Psoas muscle (tissue), 8 donors: ENCODE measurements around the gene GALNT9. TPM values are rescaled to one million over a fixed set of nuclear protein-coding genes. Genes with fewer than 3 reads are reported as not detected.

Experiments
- ATAC-seq, 4 donors: fragments of 200-7000 bp; cut with Tn5 transposase; one replicate each; pipeline ENCODE4 v1.9.1; 2020; ENCODE audit warnings: moderate library complexity in 3 of 4, mild to moderate bottlenecking in 2 of 4
- DNase-seq, 2 donors: peaks; one replicate each; pipeline ENCODE4 v3.0.0-alpha.2; 2020
- H3K27ac ChIP-seq: fragments of 200-600 bp; one replicate; pipeline ENCODE4 v1.8.0; 2022
- H3K27me3 ChIP-seq, 3 donors: fragments of 200-600 bp in 1 of 3; one replicate each; pipeline versions ENCODE4 v1.6.1 to v1.8.0; 2013 to 2022; ENCODE audit warnings: low read length in 2 of 3, mild to moderate bottlenecking in 2 of 3, moderate library complexity in 1 of 3; ENCODE audit not compliant: insufficient read depth in 3 of 3
- H3K36me3 ChIP-seq, 2 donors: fragments of 200-600 bp in 1 of 2; one replicate each; pipeline versions ENCODE4 v1.6.1 to v1.8.0; 2013 to 2022; ENCODE audit warnings: low read depth in 1 of 2, mild to moderate bottlenecking in 1 of 2, moderate library complexity in 1 of 2; ENCODE audit not compliant: insufficient read depth in 1 of 2
- H3K4me1 ChIP-seq: fragments of 200-600 bp; one replicate; pipeline ENCODE4 v1.8.0; 2022
- H3K4me3 ChIP-seq: fragments of 200-600 bp; one replicate; pipeline ENCODE4 v1.8.0; 2022; ENCODE audit warnings: mild to moderate bottlenecking
- H3K9me3 ChIP-seq: fragments of 200-600 bp; one replicate; pipeline ENCODE4 v1.8.0; 2022
- WGBS, 3 donors: extraction: QIAGEN DNeasy Blood & Tissue Kit; methylation state at CpG; one replicate each; pipeline versions ENCODE4 v1.1.6 to v1.1.7; 2013; 5-methylcytosine and 5-hydroxymethylcytosine counted together
- intact Hi-C, 2 donors: fragments of 100-400 bp; cut with DNase I; formaldehyde crosslinking; loops; one replicate each; pipeline versions ENCODE4 v1.11.0 to v1.14.2; 2022
- polyA plus RNA-seq, 3 donors: library from polyadenylated mRNA; stranded (reverse); fragments of 200-250 nt; gene quantifications; one replicate each; pipeline ENCODE4 v1.2.3, GENCODE V29; 2013
- total RNA-seq, 4 donors: library from RNA; stranded (reverse); fragmentation: NEBNext Ultra II Directional in 2 of 4; extraction: Animal tissue kit (Norgen Biotek cat#: 25700) in 2 of 4; gene quantifications; one replicate each; pipeline versions ENCODE4 v1.2.1 to v1.2.4, GENCODE V29; 2021 to 2023
- TF ChIP-seq, protein P1 (sequence below): fragments of 200-600 bp; IDR thresholded peaks from one replicate; pipeline ENCODE4 v1.8.0; 2022; ENCODE audit warnings: antibody characterized with exemption
- donor health status: healthy with polysubstance abuse.
- donor health status: DM: no; HTN: no; CAD: no; lungs with moderate emphysema.
- donor health status: Bipolar disorder and iron deficiency.
- donor health status: healthy.
- donor health status: DM: yes; HTN: yes; CAD: no.
- donor health status: DM: no; HTN: no; CAD: no.
- donor health status: DM: no; HTN: no; CAD: no.
- donor health status: DM: yes; HTN: yes; CAD: no.

Gene GALNT9
- total and polyA plus RNA-seq, 7 donors, result 0.01 to 0.21 (median 0.08) TPM; not detected in 4

DNA sequence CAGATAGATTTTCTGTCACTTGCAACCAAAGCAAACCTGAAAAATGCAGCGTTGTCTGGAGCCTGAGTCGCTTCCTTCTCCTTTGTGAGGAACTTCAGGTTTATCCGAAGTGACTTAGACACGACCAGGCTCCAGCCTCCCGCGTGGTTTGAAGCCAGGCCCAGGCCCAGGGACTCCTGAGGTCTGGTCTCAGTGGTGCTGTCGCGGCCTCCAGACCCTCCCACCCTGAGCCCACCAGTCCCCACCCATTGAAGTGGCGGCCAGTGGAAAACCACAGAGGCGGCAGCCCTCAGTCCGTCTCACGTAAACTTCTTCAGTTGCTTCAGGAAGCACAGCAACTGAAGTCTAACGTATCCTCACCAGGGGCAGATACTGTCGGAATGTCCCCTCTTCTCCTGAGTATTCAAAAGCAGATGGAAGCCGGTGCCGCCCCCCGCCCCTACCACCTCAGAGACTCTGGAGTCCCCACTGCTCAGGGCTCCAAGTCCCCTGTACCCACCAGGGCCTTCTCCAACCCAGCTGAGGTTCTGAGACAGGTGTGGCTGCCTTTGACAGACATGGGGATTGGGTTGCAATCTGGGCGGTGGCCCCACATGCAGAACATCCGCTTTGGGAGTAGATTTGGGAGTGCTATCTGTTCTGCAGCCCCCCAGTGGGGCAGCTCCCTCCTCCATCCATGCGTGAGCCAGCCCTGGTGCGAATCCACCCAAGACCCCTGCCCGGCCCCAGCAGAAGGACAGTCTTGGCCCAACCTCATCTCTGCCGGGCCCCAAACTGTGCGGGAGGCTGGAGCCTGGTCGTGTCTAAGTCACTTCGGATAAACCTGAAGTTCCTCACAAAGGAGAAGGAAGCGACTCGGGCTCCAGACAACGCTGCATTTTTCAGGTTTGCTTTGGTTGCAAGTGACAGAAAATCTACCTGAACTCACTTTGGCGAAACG is 26.6 kb upstream of the GALNT9 start:
- intact Hi-C loops, result no loop called here
- WGBS, 3 donors, result 75 to 81% (median 78%) methylated on average over 31 of the region's 31 CpGs
- H3K9me3 ChIP-seq, result no peaks in the 10 kb centered on the region
- H3K4me1 ChIP-seq, result no peaks in the 10 kb centered on the region
- H3K27ac ChIP-seq, result no peak overlapping the region
- TF ChIP-seq, protein P1, sequence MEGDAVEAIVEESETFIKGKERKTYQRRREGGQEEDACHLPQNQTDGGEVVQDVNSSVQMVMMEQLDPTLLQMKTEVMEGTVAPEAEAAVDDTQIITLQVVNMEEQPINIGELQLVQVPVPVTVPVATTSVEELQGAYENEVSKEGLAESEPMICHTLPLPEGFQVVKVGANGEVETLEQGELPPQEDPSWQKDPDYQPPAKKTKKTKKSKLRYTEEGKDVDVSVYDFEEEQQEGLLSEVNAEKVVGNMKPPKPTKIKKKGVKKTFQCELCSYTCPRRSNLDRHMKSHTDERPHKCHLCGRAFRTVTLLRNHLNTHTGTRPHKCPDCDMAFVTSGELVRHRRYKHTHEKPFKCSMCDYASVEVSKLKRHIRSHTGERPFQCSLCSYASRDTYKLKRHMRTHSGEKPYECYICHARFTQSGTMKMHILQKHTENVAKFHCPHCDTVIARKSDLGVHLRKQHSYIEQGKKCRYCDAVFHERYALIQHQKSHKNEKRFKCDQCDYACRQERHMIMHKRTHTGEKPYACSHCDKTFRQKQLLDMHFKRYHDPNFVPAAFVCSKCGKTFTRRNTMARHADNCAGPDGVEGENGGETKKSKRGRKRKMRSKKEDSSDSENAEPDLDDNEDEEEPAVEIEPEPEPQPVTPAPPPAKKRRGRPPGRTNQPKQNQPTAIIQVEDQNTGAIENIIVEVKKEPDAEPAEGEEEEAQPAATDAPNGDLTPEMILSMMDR, result no peak
- DNase-seq, result peak in 1 of 2 donors; percentile 0
- no peak for ATAC-seq
- H3K4me3 ChIP-seq, result no peak overlapping the region
- H3K27me3 ChIP-seq, result peaks cover 0 to 55% (median 26%) of the 10 kb centered on the region in 3 donors
- H3K36me3 ChIP-seq, result no peaks in the 10 kb centered on the region

DNA sequence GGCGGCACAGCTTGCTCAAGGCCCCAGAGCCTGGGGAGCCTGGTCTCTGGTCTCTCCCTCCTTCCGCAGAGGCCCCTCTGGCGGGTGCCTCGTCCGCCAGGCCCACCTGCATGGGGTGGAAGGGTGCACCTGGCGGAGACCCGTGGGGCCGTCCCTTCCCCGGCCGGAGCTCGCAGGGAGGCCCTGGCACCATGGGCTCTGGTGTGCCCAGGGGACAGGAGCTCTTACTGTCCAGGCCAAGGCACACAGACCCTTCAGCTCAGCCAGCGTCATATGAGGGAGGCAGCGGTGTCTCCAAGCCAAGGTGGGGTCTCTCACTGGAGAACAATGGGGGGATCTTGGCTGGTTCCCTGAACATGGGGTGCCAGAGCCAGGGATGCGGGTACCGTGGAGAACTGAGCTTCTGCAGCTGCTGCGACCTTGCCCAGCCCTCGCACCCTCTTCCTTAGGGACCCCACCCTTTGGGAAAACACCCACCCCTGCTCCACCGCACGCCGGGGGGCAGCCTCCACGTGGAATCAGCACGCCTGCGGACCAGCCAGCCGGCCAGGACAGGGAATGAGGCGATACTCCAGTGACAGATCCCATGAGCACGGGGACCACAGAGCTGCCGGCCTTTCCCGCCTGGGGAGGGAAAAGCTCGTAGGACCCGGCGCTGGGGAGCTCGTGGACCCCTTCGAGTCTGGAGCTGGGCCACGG is 25.7 kb upstream of the GALNT9 start:
- H3K4me3 ChIP-seq, result no peak overlapping the region
- H3K36me3 ChIP-seq, result no peaks in the 10 kb centered on the region
- ATAC-seq (no peak), DNase-seq (peak in 1 of 2 donors; percentile 44)
- TF ChIP-seq, protein P1, result no peak
- H3K27me3 ChIP-seq, result peaks cover 0 to 55% (median 26%) of the 10 kb centered on the region in 3 donors
- H3K4me1 ChIP-seq, result no peaks in the 10 kb centered on the region
- no peaks in the 10 kb centered on the region for H3K9me3 ChIP-seq
- no peak overlapping the region for H3K27ac ChIP-seq
- WGBS, 3 donors, result 83 to 88% (median 86%) methylated on average over 30 to 34 of the region's 34 CpGs
- intact Hi-C loops, result no loop called here

DNA sequence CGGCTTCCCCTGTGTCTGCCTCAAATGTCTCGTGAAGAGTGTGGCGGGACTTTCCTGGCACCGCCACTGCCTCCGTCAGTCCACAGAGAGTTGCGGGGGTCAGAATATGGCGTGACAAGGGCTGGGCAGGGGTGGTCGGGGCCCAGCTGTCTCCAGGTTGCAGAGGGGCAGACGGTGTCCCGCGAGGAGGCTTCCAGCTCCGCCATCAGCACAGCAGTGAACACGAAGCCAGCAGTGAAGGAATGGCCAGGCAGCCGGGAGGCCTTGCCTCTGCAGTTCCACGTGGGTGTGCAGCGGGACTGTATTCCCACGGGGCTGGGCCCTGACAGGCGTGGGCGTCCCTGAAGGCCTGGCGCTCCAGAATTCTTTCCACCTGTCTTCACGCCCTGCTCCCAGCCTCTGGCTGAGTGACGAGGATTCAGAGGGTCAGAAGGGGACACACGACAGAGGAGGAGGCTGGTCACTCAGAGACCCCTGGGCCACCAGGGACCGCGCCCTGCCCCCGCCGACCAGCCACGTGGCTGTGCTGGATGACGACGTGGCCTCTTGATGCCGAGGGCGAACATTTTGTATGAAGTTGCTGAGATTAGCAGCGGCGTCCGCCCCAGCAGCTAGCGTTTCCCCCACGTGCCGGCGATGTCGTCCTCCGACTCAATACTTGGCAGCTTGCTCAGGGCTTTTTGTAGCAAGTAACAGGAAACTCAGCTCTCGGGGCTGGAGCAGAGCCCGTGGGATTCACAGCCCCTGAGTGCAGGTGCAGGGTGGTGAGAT is 25.0 kb upstream of the GALNT9 start:
- Histone ChIP-seq H3K9me3 (no peaks in the 10 kb centered on the region), H3K36me3 (no peaks in the 10 kb centered on the region), H3K27ac (no peak overlapping the region), H3K4me3 (no peak overlapping the region), H3K4me1 (no peaks in the 10 kb centered on the region), H3K27me3 (peaks cover 0 to 55% (median 26%) of the 10 kb centered on the region in 3 donors)
- TF ChIP-seq, protein P1, result no peak
- DNase-seq (peak in 1 of 2 donors; percentile 2), ATAC-seq (no peak)
- intact Hi-C loops, result no loop called here
- WGBS, 3 donors, result 24 to 33% (median 25%) methylated on average over 43 of the region's 43 CpGs

DNA sequence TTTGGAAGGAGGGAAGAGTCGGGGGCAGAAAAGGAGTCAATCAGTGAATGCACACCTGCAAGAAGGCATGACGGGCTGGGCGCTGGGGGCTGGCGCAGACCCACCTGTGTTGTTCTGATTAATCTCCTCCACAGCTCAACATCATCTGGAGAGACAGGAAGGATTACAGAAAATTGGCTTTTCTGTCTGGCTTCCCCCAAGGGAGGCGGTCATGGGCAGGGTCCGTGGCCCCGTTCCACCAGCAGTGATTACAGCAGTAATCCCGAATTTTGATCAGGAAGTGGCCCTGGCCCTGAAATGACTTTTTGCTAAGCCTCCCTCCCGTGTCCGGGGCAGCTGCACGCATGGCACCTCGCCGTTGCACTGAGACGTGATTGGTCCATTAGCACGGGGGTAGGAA is 24.4 kb upstream of the GALNT9 start:
- peak in 1 of 2 donors; percentile 30 for DNase-seq
- Histone ChIP-seq H3K36me3 (no peaks in the 10 kb centered on the region), H3K27ac (no peak overlapping the region), H3K27me3 (peaks cover 0 to 58% (median 26%) of the 10 kb centered on the region in 3 donors), H3K4me3 (no peak overlapping the region), H3K9me3 (no peaks in the 10 kb centered on the region), H3K4me1 (no peaks in the 10 kb centered on the region)
- ATAC-seq, result no peak
- 21 to 39% (median 23%) methylated on average over 15 of the region's 15 CpGs for WGBS, 3 donors
- TF ChIP-seq, protein P1, result no peak
- intact Hi-C loops, result no loop called here
